Activated T-helper 1 cell treated with Interleukin-2 at 50 U/mL for 16 hours (primary cell): ENCODE results near the gene LIN7B.
A peak's percentile ranks its signal among the peaks of the same experiment; 100 is the strongest.
"Not testable (repeated sequence)": the region's sequence is repeated elsewhere in the genome, so short reads cannot be mapped to it uniquely, and the experiment has no call there.

Experiments
- DNase-seq: peaks from one replicate; pipeline ENCODE4 v3.0.0-alpha.2; 2020; ENCODE audit warnings: low read depth

Gene LIN7B

GRCh38 chr19:49145573-49146407, 31.6 kb downstream of the LIN7B start:
- DNase-seq, result peak; percentile 62

GRCh38 chr19:49146408-49146770, 32.2 kb downstream of the LIN7B start:
- DNase-seq, result not testable (repeated sequence)

GRCh38 chr19:49148044-49148682, 34.0 kb downstream of the LIN7B start:
- no peak for DNase-seq

- peak; percentile 47 for DNase-seq
Observed at GRCh38 chr19:49148784-49149651, 34.8 kb downstream of the LIN7B start.

- no peak for DNase-seq
Observed at GRCh38 chr19:49149652-49150105, 35.5 kb downstream of the LIN7B start.

- peak; percentile 15 for DNase-seq
Observed at GRCh38 chr19:49150106-49150943, 36.2 kb downstream of the LIN7B start.

- no peak for DNase-seq
Observed at GRCh38 chr19:49150944-49151243, 36.7 kb downstream of the LIN7B start.

GRCh38 chr19:49151267-49152118, 37.3 kb downstream of the LIN7B start:
- DNase-seq, result no peak

- no peak for DNase-seq
Observed at GRCh38 chr19:49152119-49152550, 38.0 kb downstream of the LIN7B start.

- no peak for DNase-seq
Observed at GRCh38 chr19:49153167-49153809, 39.1 kb downstream of the LIN7B start.

GRCh38 chr19:49154279-49154678, 40.1 kb downstream of the LIN7B start:
- no peak for DNase-seq

- no peak for DNase-seq
Observed at GRCh38 chr19:49155005-49155819, 41.0 kb downstream of the LIN7B start, which contains the start of gene HRC. Gene HRC, minus strand, starts transcription at chr19:49155396. Its CDS starts 159 bp downstream, at chr19:49155237.

GRCh38 chr19:49155820-49156346, 41.7 kb downstream of the LIN7B start:
- no peak for DNase-seq

- DNase-seq, result no peak
Observed at GRCh38 chr19:49157445-49158224, 43.5 kb downstream of the LIN7B start, which contains the start of gene TRPM4. Gene TRPM4, plus strand, starts transcription at chr19:49157792. Its CDS starts 75 bp downstream, at chr19:49157867.

- DNase-seq, result no peak
Observed at GRCh38 chr19:49160450-49161189, 46.5 kb downstream of the LIN7B start.

GRCh38 chr19:49161987-49162386, 47.8 kb downstream of the LIN7B start:
- DNase-seq, result no peak

- no peak for DNase-seq
Observed at GRCh38 chr19:49165111-49165750, 51.1 kb downstream of the LIN7B start.
